NCI-H2107 treated with DMSO at 0.1 percent for 48 hours (cell line): ENCODE measurements around the gene IGSF3.

Source experiments
- DNase-seq: peaks from one replicate; lab custom pipeline; 2025; ENCODE audit not compliant: unreplicated experiment; lab: John Stamatoyannopoulos, UW

The IGSF3 gene

DNA sequence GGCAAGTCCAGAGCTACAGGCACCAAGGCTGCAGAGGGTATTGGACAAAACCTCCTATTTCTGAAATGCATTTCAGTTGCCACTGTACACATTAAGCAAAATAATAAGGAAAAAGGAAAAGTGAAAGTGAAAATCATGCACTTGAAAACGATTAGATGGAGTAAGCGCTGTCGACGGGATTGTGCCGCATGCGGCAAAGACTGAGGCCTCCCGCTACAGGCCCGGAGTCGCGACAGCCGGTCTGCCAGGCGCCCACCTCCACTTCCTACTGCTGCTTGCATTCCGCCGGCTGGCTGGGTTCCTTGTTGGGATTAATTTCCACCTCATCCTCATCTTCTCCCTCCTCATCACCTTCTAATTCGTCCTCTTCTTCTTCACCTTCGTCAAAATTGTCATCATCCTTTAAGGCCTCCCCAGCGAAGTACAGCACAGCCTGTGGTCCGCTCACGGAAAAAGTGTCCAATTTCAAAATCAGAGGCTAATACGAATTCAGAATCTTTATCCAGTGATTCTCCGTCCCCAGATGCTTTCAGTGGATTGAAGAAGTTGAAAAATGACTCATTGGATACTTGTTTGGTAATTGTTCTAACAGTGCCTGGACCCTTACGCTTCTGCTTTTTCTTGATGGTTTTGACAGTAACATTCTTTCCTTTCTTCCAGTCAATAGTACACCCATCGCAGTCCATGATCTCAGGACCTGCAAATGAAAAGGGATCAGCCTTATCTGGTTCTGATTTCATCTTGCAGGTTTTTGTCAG, 134.7 kb downstream of the IGSF3 start:
- DNase-seq, result no peak

- no peak for DNase-seq
Observed at GRCh38 chr1:116531917-116532316, 135.6 kb downstream of the IGSF3 start.

GRCh38 chr1:116529681-116530080, 137.9 kb downstream of the IGSF3 start:
- DNase-seq, result no peak

- no peak for DNase-seq
Observed at GRCh38 chr1:116529199-116529631, 138.3 kb downstream of the IGSF3 start.

DNA sequence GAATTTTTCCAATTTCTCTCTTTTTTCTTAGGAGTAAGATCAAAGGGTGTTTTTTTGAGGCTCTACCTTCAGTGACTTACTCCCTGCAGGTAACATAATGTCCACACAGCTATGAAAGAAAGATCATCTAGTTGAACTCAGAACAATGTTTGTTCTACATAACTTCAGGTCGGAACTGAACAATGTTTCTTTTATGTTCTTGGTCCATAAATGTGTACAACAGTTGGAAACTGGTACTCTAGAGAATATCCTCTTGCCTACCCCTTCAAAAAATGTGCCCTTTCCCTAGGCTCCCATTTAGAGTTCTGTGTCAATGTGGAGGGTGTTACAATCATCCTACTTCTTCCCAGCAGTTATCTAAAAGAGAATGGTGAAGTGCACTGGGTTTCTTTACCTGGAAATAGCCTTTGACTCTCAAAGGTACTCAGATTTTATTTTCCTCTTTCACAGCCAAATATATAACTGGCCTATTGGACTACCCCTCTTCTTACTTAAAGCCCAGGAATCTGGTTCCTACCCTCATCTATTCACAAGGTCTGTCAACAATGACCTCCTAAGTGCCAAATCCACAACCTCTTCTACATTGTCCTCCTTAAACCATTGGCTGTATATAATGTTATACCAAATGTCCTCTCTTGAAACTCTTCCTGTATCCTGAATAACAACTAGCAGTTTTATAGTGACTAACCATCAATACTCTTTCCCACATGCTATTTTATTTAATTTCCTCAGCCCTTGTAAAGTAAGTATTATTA, 139.0 kb downstream of the IGSF3 start:
- DNase-seq, result no peak

DNA sequence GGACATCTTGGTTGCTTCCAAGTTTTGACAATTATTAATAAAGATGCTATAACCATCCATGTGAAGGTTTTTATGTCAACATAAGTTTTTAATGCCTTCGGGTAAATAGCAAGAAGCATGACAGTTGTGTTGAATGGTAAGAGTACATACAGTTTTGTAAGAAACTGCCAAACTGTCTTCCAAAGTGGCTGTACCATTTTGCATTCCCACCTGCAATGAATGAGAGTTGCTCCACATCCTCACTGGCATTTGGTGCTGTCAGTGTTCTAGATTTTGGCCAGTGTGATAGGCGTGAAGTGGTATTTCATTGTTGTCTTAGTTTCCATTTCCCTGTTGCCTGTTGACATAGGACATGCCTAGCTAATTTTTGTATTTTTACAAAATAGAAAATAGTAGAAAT, 142.1 kb downstream of the IGSF3 start:
- DNase-seq, result no peak
